ENCODE results near the gene MRPL33. TPM values are rescaled to one million over a fixed set of nuclear protein-coding genes. Genes with fewer than 3 reads are reported as not detected.

The MRPL33 gene
- total and polyA plus RNA-seq, 5 donors from 2014 or later = 27.6 to 255 (median 244) TPM

DNA sequence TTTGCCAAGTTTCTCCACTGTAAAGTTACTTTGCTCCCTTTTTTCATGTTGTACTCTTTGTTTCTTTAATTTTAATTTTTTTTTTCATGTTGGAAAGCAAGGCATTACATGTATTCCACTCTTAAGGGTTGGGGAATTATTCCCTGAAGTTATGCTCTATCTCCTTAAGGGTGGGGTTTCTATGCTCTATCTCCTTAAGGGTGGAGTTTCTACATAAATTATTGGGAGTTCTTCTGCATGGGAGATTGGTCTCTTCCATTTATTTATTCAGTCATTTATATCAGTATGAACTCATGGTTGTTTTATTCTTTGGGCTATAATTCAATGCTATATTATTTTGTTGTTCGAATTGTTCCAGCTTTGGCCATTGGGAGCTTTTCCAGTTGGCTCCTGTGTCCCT, 11.2 kb downstream of the MRPL33 start:
- H3K4me1 ChIP-seq (ENCODE audit: control insufficient read depth, insufficient read depth, low read length, poor library complexity, severe bottlenecking) = no peaks in the 10 kb centered on the region
- H3K4me3 Mint-ChIP-seq = no peak overlapping the region
- peaks cover 6 to 12% (median 11%) of the 10 kb centered on the region in 4 donors for H3K4me1 Mint-ChIP-seq
- no peaks in the 10 kb centered on the region for H3K9me3 ChIP-seq (ENCODE audit: control insufficient read depth in 2 of 2, low read length in 2 of 2)
- peaks cover 26% of the 10 kb centered on the region for H3K36me3 ChIP-seq (ENCODE audit: control insufficient read depth, insufficient read depth, low read length)
- DNase-seq (no peak), ATAC-seq (ENCODE audit: low read depth in 2 of 2) (no peak)
- H3K27ac Mint-ChIP-seq = no peak overlapping the region
- H3K27me3 ChIP-seq (ENCODE audit: control insufficient read depth, insufficient read depth, low read length) = no peaks in the 10 kb centered on the region
- H3K4me3 ChIP-seq (ENCODE audit: low read depth, low read length) = no peak overlapping the region
- H3K27me3 Mint-ChIP-seq = no peaks in the 10 kb centered on the region
- no peaks in the 10 kb centered on the region for H3K9me3 Mint-ChIP-seq
- H3K36me3 Mint-ChIP-seq = peaks cover 25% of the 10 kb centered on the region
- no peak overlapping the region for H3K27ac ChIP-seq (ENCODE audit: insufficient read depth, low read length, poor library complexity, severe bottlenecking)

DNA sequence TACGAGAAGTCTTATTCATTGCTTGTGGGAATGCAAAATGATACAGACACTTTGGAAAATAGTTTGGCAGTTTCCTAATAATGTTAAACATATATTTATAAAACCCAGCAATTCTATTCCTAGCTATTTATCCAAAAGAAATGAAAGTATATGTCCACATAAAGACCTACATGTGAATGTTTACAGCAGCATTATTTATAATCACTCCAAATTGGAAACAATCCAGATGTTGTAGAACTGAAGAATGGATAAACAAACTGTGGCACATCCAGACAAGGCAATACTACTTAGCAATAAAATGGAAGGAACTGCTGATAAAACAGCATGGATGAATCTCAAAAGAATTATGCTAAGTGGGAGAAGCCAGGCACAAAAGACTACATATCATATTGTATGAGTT, 19.3 kb downstream of the MRPL33 start:
- Histone ChIP-seq H3K36me3 (ENCODE audit: control insufficient read depth, insufficient read depth, low read length) (no peaks in the 10 kb centered on the region), H3K4me3 (ENCODE audit: low read depth, low read length) (no peak overlapping the region), H3K9me3 (ENCODE audit: control insufficient read depth in 2 of 2, low read length in 2 of 2) (no peaks in the 10 kb centered on the region), H3K4me1 (ENCODE audit: control insufficient read depth, insufficient read depth, low read length, poor library complexity, severe bottlenecking) (no peaks in the 10 kb centered on the region), H3K27me3 (ENCODE audit: control insufficient read depth, insufficient read depth, low read length) (no peaks in the 10 kb centered on the region), H3K27ac (ENCODE audit: insufficient read depth, low read length, poor library complexity, severe bottlenecking) (no peak overlapping the region)
- Mint-ChIP-seq H3K36me3 (peaks cover 13% of the 10 kb centered on the region), H3K9me3 (no peaks in the 10 kb centered on the region), H3K27me3 (no peaks in the 10 kb centered on the region), H3K27ac (no peak overlapping the region), H3K4me3 (no peak overlapping the region), H3K4me1 (peaks cover 0 to 2% (median under 1%) of the 10 kb centered on the region in 4 donors)
- DNase-seq (no peak), ATAC-seq (ENCODE audit: low read depth in 2 of 2) (no peak)

DNA sequence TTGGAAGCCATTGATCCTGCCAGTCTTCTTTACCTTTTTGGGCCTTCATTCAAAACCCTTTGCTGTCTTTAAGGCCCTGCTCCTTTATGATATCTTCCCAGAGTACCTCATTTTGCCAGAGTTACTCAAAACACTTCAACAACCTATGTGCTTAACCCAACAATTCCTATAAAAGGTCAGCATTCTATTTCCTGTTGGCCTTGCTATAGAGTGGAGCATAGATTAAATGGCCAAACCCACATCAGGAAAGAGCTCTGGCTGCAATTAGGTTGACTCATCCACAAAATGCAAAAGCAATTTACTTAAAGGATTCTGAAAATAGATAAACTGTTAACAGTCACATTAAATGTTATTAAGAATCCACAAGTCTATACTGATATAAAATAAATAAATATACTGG, 21.2 kb downstream of the MRPL33 start:
- Histone ChIP-seq H3K4me1 (ENCODE audit: control insufficient read depth, insufficient read depth, low read length, poor library complexity, severe bottlenecking) (no peaks in the 10 kb centered on the region), H3K27ac (ENCODE audit: insufficient read depth, low read length, poor library complexity, severe bottlenecking) (no peak overlapping the region), H3K36me3 (ENCODE audit: control insufficient read depth, insufficient read depth, low read length) (no peaks in the 10 kb centered on the region), H3K4me3 (ENCODE audit: low read depth, low read length) (no peak overlapping the region), H3K9me3 (ENCODE audit: control insufficient read depth in 2 of 2, low read length in 2 of 2) (no peaks in the 10 kb centered on the region), H3K27me3 (ENCODE audit: control insufficient read depth, insufficient read depth, low read length) (no peaks in the 10 kb centered on the region)
- ATAC-seq (ENCODE audit: low read depth in 2 of 2) = no peak
- H3K36me3 Mint-ChIP-seq = peaks cover 12% of the 10 kb centered on the region
- no peaks in the 10 kb centered on the region for H3K27me3 Mint-ChIP-seq
- no peak for DNase-seq
- no peaks in the 10 kb centered on the region for H3K9me3 Mint-ChIP-seq
- peaks cover 0 to 5% (median 0%) of the 10 kb centered on the region in 4 donors for H3K4me1 Mint-ChIP-seq
- H3K27ac Mint-ChIP-seq = peak overlapping the region in 1 of 3 donors; percentile 27
- H3K4me3 Mint-ChIP-seq = no peak overlapping the region

DNA sequence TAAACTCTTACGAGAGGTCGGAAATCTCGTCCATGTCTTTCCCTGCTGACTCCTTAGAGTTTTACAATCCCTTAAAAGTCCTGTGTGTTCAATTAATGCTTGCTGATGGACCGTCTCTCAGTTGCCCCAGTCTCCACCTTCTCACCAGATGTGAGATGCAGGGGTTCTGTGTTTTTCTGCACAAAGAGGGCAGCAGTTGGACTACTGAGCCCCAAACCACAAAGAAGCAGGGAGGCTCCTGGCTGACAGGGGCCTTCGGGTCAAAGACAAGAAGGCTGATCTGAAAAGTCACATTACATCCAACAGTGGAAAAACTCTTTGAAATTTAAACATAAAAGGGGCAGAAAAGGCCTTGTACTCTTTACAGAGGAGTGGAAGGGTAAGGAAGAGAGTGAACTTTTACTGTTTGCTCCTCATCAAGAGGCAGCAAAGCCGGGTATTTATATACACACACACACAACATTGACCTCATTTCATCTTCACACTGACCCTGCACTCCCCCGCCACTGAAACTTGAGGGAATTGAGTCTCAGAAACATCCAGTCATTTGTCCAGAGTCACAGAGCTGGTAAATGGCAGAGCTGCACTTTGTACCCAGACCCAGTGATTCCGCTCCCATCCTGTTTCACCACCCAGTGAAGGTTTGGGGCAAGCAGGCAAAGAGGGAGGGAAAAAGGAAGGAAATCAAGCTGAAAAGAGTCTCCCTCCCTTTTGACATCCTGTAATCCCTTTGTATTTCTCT, 23.7 kb downstream of the MRPL33 start:
- H3K27me3 Mint-ChIP-seq = no peaks in the 10 kb centered on the region
- peaks cover 0 to 5% (median 0%) of the 10 kb centered on the region in 4 donors for H3K4me1 Mint-ChIP-seq
- no peaks in the 10 kb centered on the region for H3K36me3 ChIP-seq (ENCODE audit: control insufficient read depth, insufficient read depth, low read length)
- no peak for ATAC-seq (ENCODE audit: low read depth in 2 of 2)
- no peak for DNase-seq
- peaks cover 7% of the 10 kb centered on the region for H3K36me3 Mint-ChIP-seq
- H3K9me3 Mint-ChIP-seq = no peaks in the 10 kb centered on the region
- no peak overlapping the region for H3K4me3 Mint-ChIP-seq
- H3K27ac Mint-ChIP-seq = peak overlapping the region in 2 of 3 donors; percentile 0 to 54
- H3K4me1 ChIP-seq (ENCODE audit: control insufficient read depth, insufficient read depth, low read length, poor library complexity, severe bottlenecking) = no peaks in the 10 kb centered on the region
- no peak overlapping the region for H3K4me3 ChIP-seq (ENCODE audit: low read depth, low read length)
- no peaks in the 10 kb centered on the region for H3K27me3 ChIP-seq (ENCODE audit: control insufficient read depth, insufficient read depth, low read length)
- no peaks in the 10 kb centered on the region for H3K9me3 ChIP-seq (ENCODE audit: control insufficient read depth in 2 of 2, low read length in 2 of 2)
- H3K27ac ChIP-seq (ENCODE audit: insufficient read depth, low read length, poor library complexity, severe bottlenecking) = no peak overlapping the region

DNA sequence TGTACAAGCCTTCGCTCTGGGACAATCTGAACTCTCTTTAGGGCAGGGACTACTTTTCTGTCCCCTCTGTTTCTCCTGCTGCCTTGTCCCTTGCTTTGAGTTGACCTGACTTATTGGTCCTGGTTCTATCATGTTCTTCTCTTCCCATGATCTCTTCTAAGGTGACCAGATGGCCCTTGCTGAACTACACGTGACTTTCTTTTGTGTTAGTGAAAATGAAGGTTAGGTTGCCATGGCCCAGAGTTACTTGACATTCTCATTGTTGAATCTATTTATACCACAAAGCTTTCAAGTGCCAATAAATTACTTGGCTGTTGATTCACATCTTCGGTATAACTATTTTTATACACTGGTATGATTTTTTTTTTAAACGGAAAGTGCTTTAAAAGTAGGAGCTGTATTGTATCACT, 24.4 kb downstream of the MRPL33 start:
- H3K4me1 Mint-ChIP-seq = peaks cover 0 to 5% (median 0%) of the 10 kb centered on the region in 4 donors
- DNase-seq (no peak), ATAC-seq (ENCODE audit: low read depth in 2 of 2) (no peak)
- Histone ChIP-seq H3K9me3 (ENCODE audit: control insufficient read depth in 2 of 2, low read length in 2 of 2) (no peaks in the 10 kb centered on the region), H3K4me3 (ENCODE audit: low read depth, low read length) (no peak overlapping the region), H3K4me1 (ENCODE audit: control insufficient read depth, insufficient read depth, low read length, poor library complexity, severe bottlenecking) (no peaks in the 10 kb centered on the region), H3K27ac (ENCODE audit: insufficient read depth, low read length, poor library complexity, severe bottlenecking) (no peak overlapping the region), H3K27me3 (ENCODE audit: control insufficient read depth, insufficient read depth, low read length) (no peaks in the 10 kb centered on the region), H3K36me3 (ENCODE audit: control insufficient read depth, insufficient read depth, low read length) (no peaks in the 10 kb centered on the region)
- H3K4me3 Mint-ChIP-seq = no peak overlapping the region
- no peaks in the 10 kb centered on the region for H3K27me3 Mint-ChIP-seq
- peaks cover 5% of the 10 kb centered on the region for H3K36me3 Mint-ChIP-seq
- no peaks in the 10 kb centered on the region for H3K9me3 Mint-ChIP-seq
- peak overlapping the region in 1 of 3 donors; percentile 0 for H3K27ac Mint-ChIP-seq

DNA sequence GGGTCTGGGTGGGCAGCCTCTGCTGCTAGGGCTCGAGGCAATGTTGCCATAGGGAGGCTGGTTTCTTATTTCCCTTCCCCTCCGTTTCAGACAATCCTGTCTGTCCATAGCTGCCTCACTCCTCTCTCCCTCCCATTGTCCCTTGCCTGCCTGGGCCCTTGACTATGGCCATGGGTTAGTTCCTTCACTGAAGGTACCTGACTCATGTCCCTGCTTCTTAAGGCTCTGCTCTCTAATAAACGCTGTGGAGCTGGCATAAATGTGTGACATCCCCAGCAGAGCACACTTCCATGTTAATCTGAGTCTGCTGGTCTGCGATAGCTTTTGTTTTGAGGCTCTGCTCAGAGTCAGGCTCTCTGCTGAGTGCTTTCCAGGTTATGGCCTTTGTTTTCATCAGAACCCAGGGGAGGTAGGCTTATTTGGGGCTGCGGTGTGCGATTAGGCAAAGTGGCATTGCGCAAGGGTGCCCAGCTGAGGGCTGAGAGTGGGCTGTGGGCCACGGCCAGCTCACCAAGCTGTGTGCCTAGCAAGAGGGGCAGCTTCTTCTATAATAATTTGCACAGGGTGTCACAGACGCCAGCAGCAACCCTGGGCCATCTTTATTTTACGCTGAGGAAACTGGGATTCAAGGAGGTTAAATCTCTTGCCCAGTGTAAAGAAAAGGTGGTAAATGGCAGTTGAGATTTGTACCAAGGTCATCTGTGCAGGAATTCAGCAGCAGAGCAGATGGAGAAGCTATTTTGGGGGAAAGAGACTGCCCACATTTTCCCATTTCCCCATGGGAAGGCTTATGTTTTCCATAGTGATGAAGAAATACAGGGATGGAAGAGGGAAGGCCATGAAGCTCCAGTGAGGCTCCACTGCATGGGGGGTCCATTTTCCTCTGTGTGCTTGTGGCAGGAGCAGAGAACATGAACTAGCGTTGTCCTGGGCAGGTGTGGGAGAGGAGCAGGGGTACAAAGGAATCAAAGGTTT, 25.6 kb downstream of the MRPL33 start:
- H3K4me1 Mint-ChIP-seq = peaks cover 0 to 5% (median 0%) of the 10 kb centered on the region in 4 donors
- ATAC-seq (ENCODE audit: low read depth in 2 of 2) = no peak
- no peaks in the 10 kb centered on the region for H3K36me3 ChIP-seq (ENCODE audit: control insufficient read depth, insufficient read depth, low read length)
- H3K27ac Mint-ChIP-seq = no peak overlapping the region
- H3K36me3 Mint-ChIP-seq = peaks cover 5% of the 10 kb centered on the region
- no peak overlapping the region for H3K4me3 Mint-ChIP-seq
- no peaks in the 10 kb centered on the region for H3K27me3 Mint-ChIP-seq
- no peak overlapping the region for H3K4me3 ChIP-seq (ENCODE audit: low read depth, low read length)
- H3K27me3 ChIP-seq (ENCODE audit: control insufficient read depth, insufficient read depth, low read length) = no peaks in the 10 kb centered on the region
- no peaks in the 10 kb centered on the region for H3K9me3 ChIP-seq (ENCODE audit: control insufficient read depth in 2 of 2, low read length in 2 of 2)
- no peak for DNase-seq
- no peaks in the 10 kb centered on the region for H3K9me3 Mint-ChIP-seq
- H3K4me1 ChIP-seq (ENCODE audit: control insufficient read depth, insufficient read depth, low read length, poor library complexity, severe bottlenecking) = no peaks in the 10 kb centered on the region
- no peak overlapping the region for H3K27ac ChIP-seq (ENCODE audit: insufficient read depth, low read length, poor library complexity, severe bottlenecking)

DNA sequence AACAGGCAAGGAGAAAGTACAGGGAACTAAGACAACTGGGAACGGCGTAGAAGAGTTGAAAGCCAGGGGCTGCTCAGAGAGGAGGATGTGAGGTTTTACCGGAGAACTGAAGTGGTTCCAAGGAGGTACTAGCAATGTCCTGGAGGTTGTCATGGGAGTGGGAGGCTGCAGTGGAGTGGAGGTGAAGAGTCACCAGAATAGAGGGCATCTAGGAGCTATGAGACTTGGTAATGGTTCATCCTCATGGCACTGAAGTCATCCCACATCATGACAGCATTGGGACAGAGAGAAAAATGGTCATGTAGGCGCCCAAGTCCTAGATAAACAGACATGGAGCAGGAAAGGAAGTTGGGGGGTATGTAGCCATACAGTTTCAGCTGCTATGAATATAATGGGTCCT, 26.3 kb downstream of the MRPL33 start:
- no peak for DNase-seq

More for the DNA sequence above, 26.3 kb downstream of the MRPL33 start:
- Histone ChIP-seq H3K4me3 (ENCODE audit: low read depth, low read length) (no peak overlapping the region), H3K36me3 (ENCODE audit: control insufficient read depth, insufficient read depth, low read length) (no peaks in the 10 kb centered on the region), H3K9me3 (ENCODE audit: control insufficient read depth in 2 of 2, low read length in 2 of 2) (no peaks in the 10 kb centered on the region), H3K27ac (ENCODE audit: insufficient read depth, low read length, poor library complexity, severe bottlenecking) (no peak overlapping the region), H3K4me1 (ENCODE audit: control insufficient read depth, insufficient read depth, low read length, poor library complexity, severe bottlenecking) (no peaks in the 10 kb centered on the region), H3K27me3 (ENCODE audit: control insufficient read depth, insufficient read depth, low read length) (no peaks in the 10 kb centered on the region)
- no peaks in the 10 kb centered on the region for H3K27me3 Mint-ChIP-seq
- H3K36me3 Mint-ChIP-seq = peaks cover 5% of the 10 kb centered on the region
- H3K9me3 Mint-ChIP-seq = no peaks in the 10 kb centered on the region
- no peak for ATAC-seq (ENCODE audit: low read depth in 2 of 2)
- peak overlapping the region in 1 of 4 donors; percentile 73 for H3K4me3 Mint-ChIP-seq
- H3K4me1 Mint-ChIP-seq = peaks cover 0 to 5% (median 0%) of the 10 kb centered on the region in 4 donors
- peak overlapping the region in 1 of 3 donors; percentile 1 for H3K27ac Mint-ChIP-seq

All from CD4-positive, CD25-positive, alpha-beta regulatory T cell (primary cell).